Muscle layer of colon (tissue), 2 donors: ENCODE data around the gene TAS2R38.
"Not testable (repeated sequence)": the region's sequence is repeated elsewhere in the genome, so short reads cannot be mapped to it uniquely, and the experiment has no call there.

Experiments used
- H3K27ac ChIP-seq: one replicate; pipeline ENCODE4 v1.7.0; 2013; ENCODE audit warnings: low read depth, mild to moderate bottlenecking, low read length, moderate library complexity
- H3K27me3 ChIP-seq, 2 donors: one replicate each; pipeline ENCODE4 v1.7.0; 2013; ENCODE audit warnings: low read length in 2 of 2, mild to moderate bottlenecking in 2 of 2; ENCODE audit not compliant: insufficient read depth in 2 of 2, control insufficient read depth in 1 of 2
- H3K36me3 ChIP-seq: one replicate; pipeline ENCODE4 v1.7.0; 2013; ENCODE audit warnings: mild to moderate bottlenecking, low read length; ENCODE audit not compliant: insufficient read depth
- H3K4me1 ChIP-seq: one replicate; pipeline ENCODE4 v1.7.0; 2013; ENCODE audit warnings: mild to moderate bottlenecking, low read length; ENCODE audit not compliant: insufficient read depth
- H3K4me3 ChIP-seq, 2 donors: one replicate each; pipeline ENCODE4 v1.7.0; 2013; ENCODE audit warnings: low read length in 2 of 2, low read depth in 1 of 2, mild to moderate bottlenecking in 1 of 2, moderate library complexity in 1 of 2
- H3K9ac ChIP-seq: one replicate; pipeline ENCODE4 v1.7.0; 2013; ENCODE audit warnings: low read length
- H3K9me3 ChIP-seq: one replicate; pipeline ENCODE4 v1.7.0; 2013; ENCODE audit warnings: mild to moderate bottlenecking, low read length
- donor health status: abdominal sarcoma.
- donor health status: Adenocarcinoma of cecum.

TAS2R38 gene

DNA sequence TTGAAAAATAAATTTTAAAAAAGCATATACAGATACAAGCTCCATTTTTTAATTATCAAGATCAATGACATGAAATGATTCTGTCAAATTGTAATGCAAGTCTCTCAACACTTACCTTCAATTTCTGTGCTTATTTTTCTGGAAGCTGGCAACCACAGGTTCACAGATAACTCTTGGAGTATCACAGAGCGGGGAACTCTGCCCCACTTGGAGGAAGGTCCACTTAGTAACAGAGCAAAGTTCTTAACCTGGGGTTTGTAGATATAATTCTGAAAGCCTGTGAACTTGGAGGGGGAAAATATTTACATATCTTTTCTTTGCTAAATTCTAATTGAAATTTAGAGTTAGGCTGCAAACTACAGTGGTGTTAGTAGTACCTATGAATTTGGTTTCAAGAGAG, 19.8 kb upstream of the TAS2R38 start:
- H3K36me3 ChIP-seq, result no peaks in the 10 kb centered on the region
- H3K27me3 ChIP-seq, result no peaks in the 10 kb centered on the region
- no peak overlapping the region for H3K9ac ChIP-seq
- H3K9me3 ChIP-seq, result no peaks in the 10 kb centered on the region
- no peaks in the 10 kb centered on the region for H3K4me1 ChIP-seq
- no peak overlapping the region for H3K27ac ChIP-seq
- no peak overlapping the region for H3K4me3 ChIP-seq

DNA sequence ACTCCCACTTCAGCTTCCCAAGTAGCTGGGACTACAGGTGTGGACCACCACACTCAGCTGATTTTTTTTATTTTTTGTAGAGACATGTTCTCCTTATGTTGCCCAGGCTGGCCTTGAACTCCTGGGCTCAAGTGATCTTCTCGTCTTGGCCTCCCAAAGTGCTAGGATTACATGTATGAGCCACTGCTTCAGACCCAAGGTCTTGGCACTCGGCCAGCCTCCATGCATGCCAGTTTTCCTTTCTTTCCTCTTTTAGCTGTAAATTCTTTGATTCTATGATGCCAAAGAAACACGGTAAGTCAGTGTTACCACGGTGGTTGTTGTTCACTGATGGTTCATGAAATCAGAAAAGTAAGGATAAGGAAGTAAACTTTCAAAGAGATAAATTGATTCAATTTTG, 19.1 kb upstream of the TAS2R38 start:
- Histone ChIP-seq H3K27ac (no peak overlapping the region), H3K4me3 (no peak overlapping the region), H3K4me1 (no peaks in the 10 kb centered on the region), H3K9ac (no peak overlapping the region), H3K9me3 (no peaks in the 10 kb centered on the region), H3K36me3 (no peaks in the 10 kb centered on the region), H3K27me3 (no peaks in the 10 kb centered on the region)

DNA sequence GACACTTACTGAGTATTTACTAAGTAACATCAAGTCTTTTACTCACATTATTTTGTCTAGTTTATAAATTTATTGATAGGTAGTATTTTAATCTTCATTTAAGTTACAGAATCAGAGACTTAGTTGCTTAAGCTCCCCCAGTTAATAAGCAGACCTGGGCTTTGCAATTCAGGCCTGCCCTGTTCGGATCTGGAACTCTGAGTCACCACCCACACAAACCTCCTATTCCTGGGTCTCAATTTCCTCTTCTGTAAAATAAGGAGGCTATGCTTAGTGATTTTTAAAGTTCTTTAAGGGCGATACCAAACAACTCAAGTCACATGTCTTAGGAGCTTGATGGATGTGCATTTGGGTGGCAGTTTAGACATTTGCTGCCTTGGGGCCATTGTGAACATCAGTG, 18.6 kb upstream of the TAS2R38 start:
- no peak overlapping the region for H3K27ac ChIP-seq
- H3K9me3 ChIP-seq, result no peaks in the 10 kb centered on the region
- no peak overlapping the region for H3K4me3 ChIP-seq
- H3K36me3 ChIP-seq, result no peaks in the 10 kb centered on the region
- no peaks in the 10 kb centered on the region for H3K27me3 ChIP-seq
- no peak overlapping the region for H3K9ac ChIP-seq
- H3K4me1 ChIP-seq, result no peaks in the 10 kb centered on the region

- no peaks in the 10 kb centered on the region for H3K9me3 ChIP-seq
- H3K27me3 ChIP-seq, result no peaks in the 10 kb centered on the region
- H3K36me3 ChIP-seq, result no peaks in the 10 kb centered on the region
- H3K27ac ChIP-seq, result no peak overlapping the region
- H3K9ac ChIP-seq, result no peak overlapping the region
- no peaks in the 10 kb centered on the region for H3K4me1 ChIP-seq
- no peak overlapping the region for H3K4me3 ChIP-seq
These were observed 17.6 kb upstream of the TAS2R38 start for GRCh38 chr7:141991140-141991539.

DNA sequence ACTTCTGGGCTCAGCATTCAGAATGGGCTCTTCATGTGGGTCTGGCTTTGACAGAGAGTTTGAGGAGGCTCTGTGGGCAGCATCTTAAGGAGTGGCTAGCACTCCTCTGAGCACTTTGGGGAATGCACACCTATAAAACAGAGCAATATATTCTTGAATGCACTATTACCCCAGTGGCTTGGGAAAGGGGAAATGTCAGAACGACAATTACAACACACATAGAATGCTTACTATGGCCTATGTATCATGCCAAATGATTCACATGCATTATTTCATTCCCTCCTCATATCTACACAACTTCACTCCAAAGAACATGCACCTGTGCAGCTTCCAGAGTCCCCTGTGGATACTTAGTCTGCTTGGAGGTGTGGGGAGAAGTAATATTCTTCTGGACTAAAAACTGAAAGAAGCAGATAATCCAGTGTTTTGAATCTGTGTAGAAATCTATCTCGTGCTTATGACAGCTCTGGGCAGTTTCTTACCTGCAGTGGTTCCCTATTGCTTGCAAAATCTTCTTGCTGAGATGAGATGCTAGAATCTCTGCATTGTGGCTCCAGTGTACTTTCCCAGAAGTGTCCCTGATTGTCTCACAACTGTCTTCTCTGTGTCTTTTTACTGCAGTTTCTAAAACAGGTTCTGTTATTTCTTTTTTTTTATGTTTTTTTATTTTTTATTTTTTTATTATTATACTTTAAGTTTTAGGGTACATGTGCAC, 16.6 kb upstream of the TAS2R38 start:
- Histone ChIP-seq H3K4me3 (no peak overlapping the region), H3K4me1 (no peaks in the 10 kb centered on the region), H3K9ac (no peak overlapping the region), H3K27me3 (no peaks in the 10 kb centered on the region), H3K9me3 (no peaks in the 10 kb centered on the region), H3K27ac (no peak overlapping the region), H3K36me3 (no peaks in the 10 kb centered on the region)

DNA sequence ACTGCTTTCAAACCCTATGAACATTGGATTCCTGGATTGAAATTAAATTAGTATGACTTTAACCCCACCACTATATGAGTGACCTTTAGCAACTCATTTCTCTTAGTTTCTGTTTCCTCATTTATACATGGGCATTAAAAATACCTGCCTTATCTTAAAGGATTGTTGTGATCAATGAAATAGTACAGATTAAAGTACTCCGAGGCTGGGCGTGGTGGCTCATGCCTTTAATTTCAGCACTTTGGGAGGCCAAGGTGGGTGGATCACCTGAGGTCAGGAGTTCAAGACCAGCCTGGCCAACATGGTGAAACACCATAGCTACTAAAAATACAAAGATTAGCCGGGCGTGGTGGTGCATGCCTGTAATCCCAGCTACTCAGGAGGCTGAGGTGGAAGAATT, 14.2 kb upstream of the TAS2R38 start:
- H3K27ac ChIP-seq, H3K27me3 ChIP-seq, H3K4me3 ChIP-seq, H3K9ac ChIP-seq, H3K36me3 ChIP-seq, H3K4me1 ChIP-seq, H3K9me3 ChIP-seq: not testable (repeated sequence)

DNA sequence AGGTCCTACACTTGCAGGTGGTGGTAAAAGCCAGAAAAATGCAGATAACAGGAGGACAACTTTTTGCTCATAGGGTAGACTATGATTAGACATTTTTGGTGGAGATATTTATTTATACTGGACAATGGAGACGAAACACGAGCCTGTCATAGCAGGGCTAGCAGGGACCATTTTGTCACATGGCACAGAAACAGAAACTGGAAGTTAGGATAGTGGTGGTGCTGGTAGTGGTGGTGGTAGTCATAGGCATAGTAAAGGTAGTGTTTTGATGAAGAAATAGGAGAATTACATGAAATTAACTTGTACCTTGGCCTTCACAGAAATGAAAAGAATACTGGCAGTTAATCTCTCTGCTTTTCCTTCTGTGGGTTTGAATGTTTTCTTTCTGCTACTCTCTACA, 13.3 kb upstream of the TAS2R38 start:
- no peaks in the 10 kb centered on the region for H3K27me3 ChIP-seq
- no peaks in the 10 kb centered on the region for H3K4me1 ChIP-seq
- H3K9ac ChIP-seq, result no peak overlapping the region
- H3K27ac ChIP-seq, result no peak overlapping the region
- no peak overlapping the region for H3K4me3 ChIP-seq
- H3K36me3 ChIP-seq, result no peaks in the 10 kb centered on the region
- no peaks in the 10 kb centered on the region for H3K9me3 ChIP-seq

DNA sequence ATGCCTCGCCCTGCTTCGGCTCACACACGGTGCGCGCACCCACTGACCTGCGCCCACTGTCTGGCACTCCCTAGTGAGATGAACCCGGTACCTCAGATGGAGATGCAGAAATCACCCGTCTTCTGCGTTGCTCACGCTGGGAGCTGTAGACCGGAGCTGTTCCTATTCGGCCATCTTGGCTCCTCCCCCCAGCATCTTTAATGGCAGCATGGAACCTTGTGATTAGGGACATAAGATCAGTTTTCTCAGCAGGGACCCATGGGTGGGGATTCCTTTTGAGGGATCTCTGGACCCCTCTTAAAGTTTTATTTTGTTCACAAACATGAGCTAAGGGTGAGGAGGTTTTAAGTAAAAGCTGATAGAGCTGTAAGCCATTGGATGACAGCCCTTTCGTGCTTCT, 12.4 kb upstream of the TAS2R38 start:
- not testable (repeated sequence) for H3K9ac ChIP-seq, H3K27me3 ChIP-seq, H3K4me3 ChIP-seq, H3K4me1 ChIP-seq, H3K9me3 ChIP-seq, H3K27ac ChIP-seq, H3K36me3 ChIP-seq

DNA sequence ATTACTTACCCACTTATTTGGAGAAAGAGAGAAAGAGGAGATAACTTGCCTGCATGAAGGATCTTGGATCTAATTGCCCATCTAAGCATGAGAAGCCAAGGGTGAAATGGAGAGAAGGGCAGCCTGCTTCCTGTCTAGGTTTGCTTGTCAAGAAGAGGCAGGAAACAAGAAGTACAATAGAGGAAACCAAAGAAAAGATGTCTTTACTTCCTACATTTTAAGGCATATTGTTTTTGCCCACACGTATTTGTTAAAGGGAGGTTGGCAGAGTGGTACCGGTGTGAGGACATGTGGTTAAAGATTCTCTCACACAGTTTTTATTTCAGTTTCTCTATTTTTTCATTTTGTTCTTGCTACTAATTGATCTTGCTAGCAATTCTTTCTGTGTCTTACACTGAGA, 6.0 kb upstream of the TAS2R38 start:
- H3K4me3 ChIP-seq, result no peak overlapping the region
- no peaks in the 10 kb centered on the region for H3K36me3 ChIP-seq
- H3K9me3 ChIP-seq, result no peaks in the 10 kb centered on the region
- no peak overlapping the region for H3K27ac ChIP-seq
- no peaks in the 10 kb centered on the region for H3K4me1 ChIP-seq
- no peaks in the 10 kb centered on the region for H3K27me3 ChIP-seq
- H3K9ac ChIP-seq, result no peak overlapping the region

GRCh38 chr7:141978351-141978750, 4.8 kb upstream of the TAS2R38 start:
- H3K27ac ChIP-seq, result no peak overlapping the region
- H3K4me3 ChIP-seq, result no peak overlapping the region
- H3K4me1 ChIP-seq, result no peaks in the 10 kb centered on the region
- no peaks in the 10 kb centered on the region for H3K9me3 ChIP-seq
- no peaks in the 10 kb centered on the region for H3K36me3 ChIP-seq
- no peak overlapping the region for H3K9ac ChIP-seq
- H3K27me3 ChIP-seq, result no peaks in the 10 kb centered on the region

- Histone ChIP-seq H3K4me3 (no peak overlapping the region), H3K9me3 (no peaks in the 10 kb centered on the region), H3K27ac (no peak overlapping the region), H3K4me1 (no peaks in the 10 kb centered on the region), H3K27me3 (no peaks in the 10 kb centered on the region), H3K9ac (no peak overlapping the region), H3K36me3 (no peaks in the 10 kb centered on the region)
These were observed 3.1 kb upstream of the TAS2R38 start for GRCh38 chr7:141976524-141977245.
